ENCODE data around the gene CX3CR1.

- peak; percentile 15; the same call in 1 of the 2 replicates for TF ChIP-seq CTCF (IDR thresholded peaks at IDR 0.05; ENCODE audit: low read depth, low read length)
- TF ChIP-seq EZH2phosphoT487 (IDR thresholded peaks at IDR 0.05; ENCODE audit: low read depth) = no peak
Measured at GRCh38 chr3:39279745-39280517, at the start of gene CX3CR1.
